CD4-positive, alpha-beta T cell treated with Interleukin-17A for 1 hour (primary cell): ENCODE data around the gene VAV1.
"Not testable (repeated sequence)": the region's sequence is repeated elsewhere in the genome, so short reads cannot be mapped to it uniquely, and the experiment has no call there.

ENCODE experiments used
- DNase-seq: peaks from one replicate; pipeline ENCODE4 v3.0.0-alpha.2; 2020

Gene VAV1

GRCh38 chr19:6853868-6854267 is 81.4 kb downstream of the VAV1 start:
- no peak for DNase-seq

GRCh38 chr19:6854758-6855157 is 82.2 kb downstream of the VAV1 start:
- no peak for DNase-seq

- DNase-seq = no peak
These were observed 84.4 kb downstream of the VAV1 start for GRCh38 chr19:6856749-6857372.

- no peak for DNase-seq
These were observed 89.3 kb downstream of the VAV1 start for GRCh38 chr19:6861683-6862286.

GRCh38 chr19:6862673-6863078 is 90.2 kb downstream of the VAV1 start:
- DNase-seq = peak; percentile 95

- no peak for DNase-seq
These were observed 91.9 kb downstream of the VAV1 start for GRCh38 chr19:6864325-6864940.

GRCh38 chr19:6865849-6866248 is 93.3 kb downstream of the VAV1 start:
- DNase-seq = no peak

GRCh38 chr19:6866741-6867151 is 94.2 kb downstream of the VAV1 start:
- no peak for DNase-seq

- DNase-seq = no peak
These were observed 95.8 kb downstream of the VAV1 start for GRCh38 chr19:6868351-6868750.

GRCh38 chr19:6869151-6869882 is 96.8 kb downstream of the VAV1 start:
- not testable (repeated sequence) for DNase-seq

- no peak for DNase-seq
These were observed 101.4 kb downstream of the VAV1 start for GRCh38 chr19:6873708-6874431.

- no peak for DNase-seq
These were observed 102.7 kb downstream of the VAV1 start for GRCh38 chr19:6875218-6875617.

- no peak for DNase-seq
These were observed 104.2 kb downstream of the VAV1 start for GRCh38 chr19:6876748-6877147.

GRCh38 chr19:6877766-6878165 is 105.3 kb downstream of the VAV1 start:
- DNase-seq = no peak

- no peak for DNase-seq
These were observed 113.9 kb downstream of the VAV1 start for GRCh38 chr19:6886277-6886897.

- DNase-seq = no peak
These were observed 114.8 kb downstream of the VAV1 start, which contains the start of gene ADGRE1 for GRCh38 chr19:6887316-6887715. Gene ADGRE1, plus strand, starts transcription at chr19:6887579. Its CDS starts 30 bp downstream, at chr19:6887609.

- DNase-seq = no peak
These were observed 116.5 kb downstream of the VAV1 start for GRCh38 chr19:6888967-6889366.

GRCh38 chr19:6890401-6890913 is 117.9 kb downstream of the VAV1 start:
- DNase-seq = peak; percentile 39

- peak; percentile 48 for DNase-seq
These were observed 118.4 kb downstream of the VAV1 start for GRCh38 chr19:6890938-6891337.

- DNase-seq = peak; percentile 46
These were observed 119.4 kb downstream of the VAV1 start for GRCh38 chr19:6891761-6892385.

GRCh38 chr19:6894313-6894712 is 121.8 kb downstream of the VAV1 start:
- DNase-seq = no peak

GRCh38 chr19:6903446-6903845 is 130.9 kb downstream of the VAV1 start:
- DNase-seq = no peak
